Measurements from ENCODE around the gene NBAS.
"Not testable (repeated sequence)": the region's sequence is repeated elsewhere in the genome, so short reads cannot be mapped to it uniquely, and the experiment has no call there.

Gene NBAS

DNA sequence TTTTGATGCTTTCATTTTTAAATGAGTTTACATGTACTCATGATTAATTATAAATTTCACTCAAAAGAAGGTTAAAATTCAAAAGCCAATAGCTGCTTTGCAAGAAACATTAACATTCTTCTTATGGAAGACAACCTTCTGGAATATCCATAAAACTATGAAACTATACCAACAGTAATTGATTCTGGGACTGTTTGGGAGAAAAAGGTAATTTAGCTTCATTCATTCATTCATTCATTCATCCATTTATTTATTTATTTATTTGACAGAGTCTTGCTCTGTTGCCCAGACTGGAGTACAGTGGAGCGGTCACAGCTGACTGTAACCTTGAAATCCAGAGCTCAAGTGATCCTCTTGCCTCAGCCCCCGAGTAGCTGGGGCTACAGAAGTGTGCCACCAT lies 110.3 kb downstream of the NBAS start:
- DNase-seq = no peak

DNA sequence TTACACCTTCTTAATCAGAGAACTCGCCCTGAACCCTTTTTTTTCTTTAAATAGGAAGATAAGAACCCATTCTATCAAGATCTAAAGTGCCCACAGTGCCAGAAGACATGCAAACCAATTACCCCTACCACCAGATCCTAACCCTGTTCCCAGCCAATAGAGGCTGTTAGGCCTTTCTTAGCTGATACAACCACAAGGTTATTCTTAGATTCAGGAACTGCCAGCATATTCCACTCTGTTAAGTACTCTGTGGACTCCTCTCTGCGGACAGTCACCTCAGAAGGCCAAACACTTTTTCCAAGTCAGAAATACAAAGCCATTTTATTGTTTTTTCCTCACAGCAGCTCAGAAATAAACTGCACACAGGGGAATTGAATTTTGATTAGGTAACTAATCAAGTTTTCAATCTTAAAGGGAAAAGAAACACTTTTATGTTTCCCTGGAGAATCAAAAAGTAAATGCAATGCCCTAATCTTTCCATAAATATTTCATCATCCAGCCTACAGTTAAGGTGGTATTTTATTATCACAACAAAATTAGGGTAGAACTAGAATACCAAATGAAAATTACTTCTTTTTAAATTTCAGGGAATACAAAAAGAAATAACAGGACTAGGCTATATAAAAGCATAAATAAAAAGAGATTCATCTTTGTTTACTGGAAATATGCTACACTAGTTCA lies 111.4 kb downstream of the NBAS start:
- DNase-seq = no peak

DNA sequence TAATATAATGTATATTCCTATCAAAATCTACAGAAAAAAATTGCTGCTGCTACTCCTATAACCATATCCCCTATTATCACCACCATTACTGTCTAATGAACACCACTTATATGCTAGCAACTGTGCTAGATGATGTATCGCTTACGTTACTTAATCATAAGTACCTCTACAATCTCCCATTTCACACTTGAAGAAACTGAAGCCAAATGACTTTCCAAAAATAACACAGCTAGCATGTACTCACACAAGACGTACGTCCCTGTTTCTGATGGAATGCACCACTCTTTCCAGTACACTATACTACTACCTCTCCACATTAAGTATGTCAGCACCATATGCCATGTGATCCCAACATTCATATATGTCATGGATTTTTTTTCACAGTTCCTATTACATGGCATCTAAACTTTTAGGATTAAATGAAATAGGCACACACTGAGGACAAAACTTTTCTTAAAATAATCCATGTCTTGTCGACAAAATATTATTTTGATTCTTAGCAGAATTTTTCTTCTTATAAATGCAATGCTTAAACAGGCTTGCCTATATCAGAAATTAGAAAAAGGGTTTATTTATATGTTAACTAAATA lies 112.8 kb downstream of the NBAS start:
- DNase-seq = no peak

GRCh38 chr2:15447381-15447780 lies 113.8 kb downstream of the NBAS start:
- DNase-seq = no peak

DNA sequence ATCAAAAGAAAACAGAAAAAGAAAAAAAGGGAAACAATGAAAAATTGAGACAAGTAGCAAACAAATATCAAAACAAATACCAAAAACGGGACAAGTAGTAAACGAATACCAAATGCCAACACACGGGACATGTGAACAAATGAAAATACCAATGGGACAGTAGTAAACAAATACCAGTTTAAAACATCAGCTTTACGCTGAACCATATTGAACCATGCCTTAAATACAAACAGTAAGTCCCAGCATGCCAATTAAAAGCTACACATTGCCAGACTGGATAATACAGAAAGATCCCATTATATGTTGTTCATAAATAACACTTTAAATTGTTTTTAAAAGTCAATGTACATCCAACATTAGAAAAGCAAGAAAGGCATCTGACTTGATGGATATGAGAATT lies 114.2 kb downstream of the NBAS start:
- DNase-seq = no peak

DNA sequence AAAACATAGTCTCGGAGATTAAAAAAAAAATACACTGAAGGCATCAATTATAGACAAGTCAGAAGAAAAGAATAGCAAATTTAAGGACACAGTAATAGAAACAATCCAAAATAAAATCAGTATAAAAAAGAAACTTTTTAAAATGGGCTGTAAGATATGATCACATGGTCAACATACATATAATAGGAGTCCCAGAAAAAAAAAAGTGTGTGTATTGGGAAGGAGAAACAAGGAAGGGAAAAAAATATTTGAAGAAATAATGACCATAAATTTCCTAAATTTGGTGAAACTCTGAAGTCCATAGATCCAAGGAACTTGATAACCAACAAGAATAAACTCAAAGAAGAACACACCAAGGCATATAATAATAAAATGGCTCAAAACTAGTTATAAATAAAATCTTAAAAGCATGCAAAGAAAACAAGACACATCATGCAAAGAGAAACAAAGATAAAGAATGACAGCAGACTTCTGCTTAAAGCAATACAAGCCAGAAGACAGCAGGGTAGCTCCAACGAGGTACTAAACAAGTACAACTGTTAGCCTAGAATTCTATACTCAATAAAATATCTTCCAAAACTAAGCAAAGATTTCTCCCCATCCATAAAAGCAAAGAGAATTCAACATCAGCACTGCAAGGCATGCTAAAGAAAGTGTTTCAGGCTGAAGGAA lies 115.1 kb downstream of the NBAS start:
- DNase-seq = no peak

DNA sequence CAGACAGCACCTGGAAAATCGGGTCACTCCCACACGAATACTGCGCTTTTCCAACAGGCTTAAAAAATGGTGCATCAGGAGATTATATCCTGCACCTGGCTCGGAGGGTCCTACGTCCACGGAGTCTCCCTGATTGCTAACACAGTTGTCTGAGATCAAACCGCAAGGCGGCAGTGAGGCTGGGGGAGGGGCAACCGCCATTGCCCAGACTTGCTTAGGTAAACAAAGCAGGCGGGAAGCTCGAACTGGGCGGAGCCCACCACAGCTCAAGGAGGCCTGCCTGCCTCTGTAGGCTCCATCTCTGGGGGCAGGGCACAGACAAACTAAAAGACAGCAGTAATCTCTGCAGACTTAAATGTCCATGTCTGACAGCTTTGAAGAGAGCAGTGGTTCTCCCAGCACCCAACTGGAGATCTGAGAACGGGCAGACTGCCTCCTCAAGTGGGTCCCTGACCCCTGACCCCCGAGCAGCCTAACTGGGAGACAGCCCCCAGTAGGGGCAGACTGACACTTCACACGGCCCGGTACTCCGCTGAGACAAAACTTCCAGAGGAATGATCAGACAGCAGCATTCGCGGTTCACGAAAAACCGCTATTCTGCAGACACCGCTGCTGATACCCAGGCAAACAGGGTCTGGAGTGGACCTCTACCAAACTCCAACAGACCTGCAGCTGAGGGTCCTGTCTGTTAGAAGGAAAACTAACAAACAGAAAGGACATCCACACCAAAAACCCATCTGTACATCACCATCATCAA lies 121.2 kb downstream of the NBAS start:
- not testable (repeated sequence) for DNase-seq

- DNase-seq = not testable (repeated sequence)
Observed at GRCh38 chr2:15439366-15439765, 121.8 kb downstream of the NBAS start.

DNA sequence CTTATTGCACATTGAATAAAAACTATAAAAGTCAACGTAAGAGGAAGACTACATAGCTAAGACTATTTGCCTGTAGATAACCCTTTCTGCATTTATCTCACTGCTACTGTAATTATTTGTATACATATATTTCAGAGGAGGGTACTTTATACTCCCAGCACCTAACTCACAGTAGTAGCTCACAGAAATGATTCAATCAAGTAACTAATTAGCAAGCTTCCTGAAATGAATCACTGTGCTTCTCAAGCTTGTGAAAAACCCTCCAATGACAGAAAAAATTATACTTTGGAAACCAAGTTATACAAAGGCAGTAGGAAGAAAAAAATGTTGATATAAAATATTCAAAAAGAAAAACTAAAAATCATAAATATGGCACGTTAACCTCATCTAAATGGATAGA lies 124.9 kb downstream of the NBAS start:
- DNase-seq = no peak

- no peak for DNase-seq
Observed at GRCh38 chr2:15435474-15435873, 125.7 kb downstream of the NBAS start.

- no peak for DNase-seq
Observed at GRCh38 chr2:15432642-15433256, 128.4 kb downstream of the NBAS start.

DNA sequence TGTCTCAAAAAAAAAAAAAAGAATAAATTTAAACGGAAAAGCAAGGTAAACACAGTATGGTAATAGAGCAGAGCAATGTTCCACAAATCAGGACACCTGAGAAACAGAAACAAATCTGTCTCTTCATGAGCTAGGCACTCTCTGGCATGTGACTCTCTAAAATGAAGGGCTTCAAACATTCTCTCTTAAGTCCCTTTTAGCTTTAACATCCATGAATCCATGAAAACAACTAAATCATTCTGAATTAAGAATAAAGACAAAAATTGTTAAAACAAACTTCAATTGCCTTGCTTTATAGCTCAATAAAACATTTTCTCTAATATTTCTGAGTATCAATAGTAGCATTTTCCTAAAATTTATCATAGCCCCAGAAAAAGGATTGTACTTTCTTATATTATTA lies 132.1 kb downstream of the NBAS start:
- no peak for DNase-seq

GRCh38 chr2:15427987-15428386 lies 133.1 kb downstream of the NBAS start:
- DNase-seq = no peak

- no peak for DNase-seq
Observed at GRCh38 chr2:15426606-15427005, 134.5 kb downstream of the NBAS start.

DNA sequence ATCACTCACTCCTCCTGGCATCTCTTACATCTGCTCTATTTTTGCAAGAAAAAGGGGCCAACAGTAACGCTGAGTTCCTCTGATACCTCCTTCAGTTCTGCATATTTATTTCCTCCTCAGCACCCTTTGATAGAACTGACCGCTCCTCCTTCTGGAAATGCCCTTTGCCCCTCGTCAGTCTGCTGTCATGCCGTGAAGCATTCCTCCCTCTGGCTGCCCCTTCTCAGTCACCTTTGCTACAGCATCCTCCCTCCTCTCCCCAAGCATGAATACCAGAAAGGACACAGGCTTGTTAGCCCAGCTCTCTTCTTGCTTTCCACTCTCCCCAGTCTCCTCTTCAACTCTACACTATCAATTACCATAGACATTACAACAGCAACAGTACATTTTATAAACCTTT lies 135.4 kb downstream of the NBAS start:
- DNase-seq = no peak

DNA sequence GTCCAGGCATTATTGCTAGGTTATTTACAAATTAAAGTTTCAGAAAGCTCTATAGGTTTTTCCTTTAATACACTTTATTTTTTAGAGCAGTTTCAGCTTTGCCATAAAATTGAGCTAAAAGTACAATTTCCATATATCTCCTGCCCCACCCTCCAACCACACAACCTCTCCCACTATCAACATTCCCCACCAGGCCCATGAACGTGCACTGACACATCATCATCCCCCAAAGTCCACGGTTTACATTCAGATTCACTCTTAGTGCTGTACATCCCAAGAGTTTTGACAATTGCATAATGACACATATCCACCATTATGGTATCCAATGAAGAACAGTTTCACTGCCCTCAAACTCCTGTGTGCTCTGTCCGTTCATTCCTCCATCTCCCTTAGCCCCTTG lies 139.4 kb downstream of the NBAS start:
- no peak for DNase-seq

DNA sequence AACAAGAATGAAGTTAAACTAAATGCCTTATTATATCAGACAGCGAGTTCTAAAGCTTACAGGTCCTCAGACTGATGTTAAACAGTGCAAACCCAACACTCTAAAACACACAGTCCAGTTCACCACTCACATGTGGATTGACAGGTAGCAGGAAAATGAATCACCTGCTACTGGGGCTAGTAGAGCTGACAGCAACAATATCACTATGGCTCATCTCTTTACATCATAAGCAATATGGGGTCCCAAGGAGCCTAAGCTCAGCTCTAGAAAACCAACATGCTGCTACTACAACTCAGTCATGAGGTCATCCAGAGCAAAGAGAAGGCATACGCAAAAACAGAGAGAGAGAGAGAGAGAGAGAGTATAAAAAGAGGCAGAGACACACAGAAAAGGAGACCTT lies 145.4 kb downstream of the NBAS start:
- DNase-seq = no peak

DNA sequence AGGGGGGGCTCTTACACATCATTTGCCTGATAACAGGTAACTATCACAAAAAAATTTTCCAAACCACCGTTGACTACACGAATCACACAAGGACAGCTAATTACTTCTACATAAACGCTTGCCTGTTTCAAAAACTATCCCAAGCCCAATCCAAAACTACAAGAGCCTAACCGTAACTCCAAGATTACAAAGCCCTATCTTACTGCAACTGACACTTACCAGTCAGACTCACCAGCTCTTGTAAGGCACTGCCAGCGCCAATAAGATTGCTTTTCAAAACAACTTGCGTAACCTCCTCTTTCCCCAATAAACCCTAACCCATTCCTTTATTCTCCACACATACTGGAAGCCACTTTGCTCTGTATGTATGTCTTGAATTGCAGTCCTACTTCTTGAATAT lies 148.4 kb downstream of the NBAS start:
- DNase-seq = no peak

- no peak for DNase-seq
Observed at GRCh38 chr2:15412309-15412708, 148.8 kb downstream of the NBAS start.

- DNase-seq = no peak
Observed at GRCh38 chr2:15410884-15411283, 150.2 kb downstream of the NBAS start.

- DNase-seq = no peak
Observed at GRCh38 chr2:15408759-15409158, 152.4 kb downstream of the NBAS start.

GRCh38 chr2:15407666-15408065 lies 153.5 kb downstream of the NBAS start:
- DNase-seq = no peak

- not testable (repeated sequence) for DNase-seq
Observed at GRCh38 chr2:15404511-15404910, 156.6 kb downstream of the NBAS start.

Measured in COR-L47 (cell line).